Activated CD8-positive, alpha-beta memory T cell treated with anti-CD3 and anti-CD28 coated beads, Interleukin-2, amount 10 ng/mL, durations not matched to agents 7 days and 5 days (primary cell): ENCODE data around the gene RAD51B. TPM values are rescaled to one million over a fixed set of nuclear protein-coding genes. Genes with fewer than 3 reads are reported as not detected.

ENCODE experiments used
- ATAC-seq: fragments of 150-1000 bp; cut with Tn5 transposase; one replicate; pipeline ENCODE4 v1.10.0; 2021; ENCODE audit warnings: moderate library complexity
- CTCF ChIA-PET: fragments of 350-600 bp; sonication (Branson Sonifier 250); formaldehyde crosslinking; loops from one replicate; lab custom pipeline; 2021; ENCODE audit warnings: antibody characterized with exemption; lab: Charles Lee
- DNase-seq: peaks from one replicate; pipeline ENCODE4 v3.0.0-alpha.2; 2020
- H3K27ac Mint-ChIP-seq: one replicate; pipeline ENCODE4 v1.8.0; 2021; ENCODE audit warnings: mild to moderate bottlenecking, mixed read lengths
- H3K27me3 Mint-ChIP-seq: one replicate; pipeline ENCODE4 v1.8.0; 2021; ENCODE audit warnings: mixed read lengths
- H3K36me3 Mint-ChIP-seq: one replicate; pipeline ENCODE4 v1.8.0; 2021; ENCODE audit warnings: mild to moderate bottlenecking, mixed read lengths
- H3K4me1 Mint-ChIP-seq: one replicate; pipeline ENCODE4 v1.8.0; 2021; ENCODE audit warnings: mixed read lengths
- H3K4me3 Mint-ChIP-seq: one replicate; pipeline ENCODE4 v1.8.0; 2021; ENCODE audit warnings: mild to moderate bottlenecking, moderate library complexity, mixed read lengths
- H3K9me3 Mint-ChIP-seq: one replicate; pipeline ENCODE4 v1.8.0; 2022; ENCODE audit warnings: low read depth, mixed read lengths
- total RNA-seq, 2 experiments: library from RNA; stranded (reverse); gene quantifications; one replicate each; pipeline ENCODE4 v1.2.3, GENCODE V29; 2021

RAD51B gene
- total RNA-seq, 2 experiments from 2014 or later: 35.3 to 55.5 TPM

DNA sequence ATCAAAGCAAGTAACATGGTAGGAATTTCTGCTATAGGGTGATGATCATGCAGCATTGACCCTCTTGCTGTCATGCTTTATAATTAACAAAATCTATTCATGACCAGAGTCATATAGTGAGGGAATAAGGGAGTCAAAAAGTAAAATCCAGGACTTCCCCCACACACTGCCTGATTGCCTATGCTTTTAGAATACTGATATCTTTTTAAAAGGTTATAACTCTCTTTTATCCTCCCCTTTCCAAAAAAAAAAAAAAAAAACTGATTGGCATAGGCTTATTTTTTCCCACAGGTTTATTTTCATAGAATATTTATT lies 921.9 kb downstream of the RAD51B start:
- CTCF ChIA-PET: no interaction called here
- no peak overlapping the region for H3K4me3 Mint-ChIP-seq
- peaks cover 1% of the 10 kb centered on the region for H3K36me3 Mint-ChIP-seq
- H3K9me3 Mint-ChIP-seq: peaks cover 6% of the 10 kb centered on the region
- DNase-seq (no peak), ATAC-seq (no peak)
- H3K27ac Mint-ChIP-seq: no peak overlapping the region
- H3K27me3 Mint-ChIP-seq: no peaks in the 10 kb centered on the region
- H3K4me1 Mint-ChIP-seq: no peaks in the 10 kb centered on the region

DNA sequence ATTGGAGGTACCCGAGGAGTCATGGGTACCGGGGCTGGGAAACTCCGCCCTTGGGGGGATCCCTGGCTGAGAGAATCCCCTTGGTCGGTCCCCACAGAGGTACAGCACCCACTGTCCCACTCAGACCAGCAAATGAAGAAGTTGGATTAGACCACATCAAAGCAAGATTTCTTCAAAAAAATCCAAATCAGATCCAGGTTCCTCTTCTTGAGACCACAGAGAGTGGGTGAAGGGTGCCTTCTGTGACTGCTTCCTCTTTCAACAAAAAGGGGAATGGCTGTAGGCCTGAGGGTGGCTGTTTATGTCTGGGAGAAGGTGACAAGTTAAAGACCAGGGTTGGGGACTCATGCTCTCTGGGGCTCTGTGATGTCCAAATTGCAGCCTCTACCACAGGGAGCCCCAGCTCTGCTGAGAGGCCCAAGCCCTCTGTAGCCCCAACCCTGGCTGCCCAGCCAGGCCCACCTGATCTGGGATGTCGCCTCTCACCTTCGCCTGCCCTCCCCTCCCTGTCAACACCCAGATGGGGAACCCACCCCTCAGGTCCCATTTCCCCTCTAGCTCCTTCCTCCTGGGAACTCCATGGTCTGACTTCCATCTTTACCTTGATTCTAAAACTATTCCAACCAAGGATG lies 922.4 kb downstream of the RAD51B start:
- Mint-ChIP-seq H3K27me3 (no peaks in the 10 kb centered on the region), H3K4me3 (no peak overlapping the region), H3K36me3 (peaks cover 1% of the 10 kb centered on the region), H3K4me1 (no peaks in the 10 kb centered on the region), H3K9me3 (peaks cover 6% of the 10 kb centered on the region), H3K27ac (no peak overlapping the region)
- DNase-seq (no peak), ATAC-seq (no peak)
- CTCF ChIA-PET: no interaction called here

- no peak overlapping the region for H3K4me3 Mint-ChIP-seq
- H3K27ac Mint-ChIP-seq: no peak overlapping the region
- CTCF ChIA-PET: interaction anchor here (1.1 to 1.9 kb wide), 2 partner anchors 9 to 11 kb away, joined by 5 to 8 read pairs; no protein-coding TSS in a partner anchor
- H3K36me3 Mint-ChIP-seq: peaks cover 1% of the 10 kb centered on the region
- H3K9me3 Mint-ChIP-seq: peaks cover 6% of the 10 kb centered on the region
- no peaks in the 10 kb centered on the region for H3K4me1 Mint-ChIP-seq
- DNase-seq (no peak), ATAC-seq (no peak)
- H3K27me3 Mint-ChIP-seq: no peaks in the 10 kb centered on the region
Observed at GRCh38 chr14:68744613-68745012, 925.0 kb downstream of the RAD51B start.

DNA sequence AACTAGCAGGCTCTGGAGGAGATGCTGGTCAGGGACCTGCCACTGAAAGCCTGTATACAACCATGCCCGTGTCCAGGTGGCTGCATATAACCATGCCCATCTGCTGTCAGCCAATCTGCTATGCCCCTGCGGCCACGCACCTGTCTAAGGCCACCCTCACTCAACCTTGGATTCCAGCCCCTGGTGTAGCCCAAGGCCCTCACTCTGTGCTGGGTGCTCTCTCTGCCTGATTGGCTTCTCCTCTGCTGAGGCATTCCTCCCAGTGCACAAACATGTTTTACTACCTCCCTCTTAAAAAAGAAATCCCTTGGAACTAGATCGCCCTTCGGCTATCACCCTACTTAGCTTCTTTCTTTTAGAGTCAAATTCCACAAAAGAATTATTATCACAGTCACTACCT lies 927.8 kb downstream of the RAD51B start:
- no peak overlapping the region for H3K27ac Mint-ChIP-seq
- H3K4me3 Mint-ChIP-seq: no peak overlapping the region
- no peaks in the 10 kb centered on the region for H3K27me3 Mint-ChIP-seq
- DNase-seq: no peak
- H3K9me3 Mint-ChIP-seq: no peaks in the 10 kb centered on the region
- no peak for ATAC-seq
- CTCF ChIA-PET: no interaction called here
- H3K4me1 Mint-ChIP-seq: no peaks in the 10 kb centered on the region
- H3K36me3 Mint-ChIP-seq: no peaks in the 10 kb centered on the region

- Mint-ChIP-seq H3K27ac (no peak overlapping the region), H3K36me3 (no peaks in the 10 kb centered on the region), H3K9me3 (no peaks in the 10 kb centered on the region), H3K4me1 (no peaks in the 10 kb centered on the region), H3K27me3 (no peaks in the 10 kb centered on the region), H3K4me3 (no peak overlapping the region)
- DNase-seq (no peak), ATAC-seq (no peak)
- CTCF ChIA-PET: no interaction called here
Observed at GRCh38 chr14:68748260-68748659, 928.7 kb downstream of the RAD51B start.

- no peaks in the 10 kb centered on the region for H3K27me3 Mint-ChIP-seq
- ATAC-seq (no peak), DNase-seq (no peak)
- H3K4me1 Mint-ChIP-seq: no peaks in the 10 kb centered on the region
- H3K36me3 Mint-ChIP-seq: no peaks in the 10 kb centered on the region
- no peak overlapping the region for H3K27ac Mint-ChIP-seq
- no peak overlapping the region for H3K4me3 Mint-ChIP-seq
- CTCF ChIA-PET: no interaction called here
- H3K9me3 Mint-ChIP-seq: no peaks in the 10 kb centered on the region
Observed at GRCh38 chr14:68748691-68749090, 929.1 kb downstream of the RAD51B start.

- H3K27ac Mint-ChIP-seq: no peak overlapping the region
- no peaks in the 10 kb centered on the region for H3K4me1 Mint-ChIP-seq
- DNase-seq (no peak), ATAC-seq (no peak)
- no peaks in the 10 kb centered on the region for H3K27me3 Mint-ChIP-seq
- H3K36me3 Mint-ChIP-seq: no peaks in the 10 kb centered on the region
- CTCF ChIA-PET: no interaction called here
- no peaks in the 10 kb centered on the region for H3K9me3 Mint-ChIP-seq
- H3K4me3 Mint-ChIP-seq: no peak overlapping the region
Observed at GRCh38 chr14:68749487-68750475, 930.2 kb downstream of the RAD51B start.

DNA sequence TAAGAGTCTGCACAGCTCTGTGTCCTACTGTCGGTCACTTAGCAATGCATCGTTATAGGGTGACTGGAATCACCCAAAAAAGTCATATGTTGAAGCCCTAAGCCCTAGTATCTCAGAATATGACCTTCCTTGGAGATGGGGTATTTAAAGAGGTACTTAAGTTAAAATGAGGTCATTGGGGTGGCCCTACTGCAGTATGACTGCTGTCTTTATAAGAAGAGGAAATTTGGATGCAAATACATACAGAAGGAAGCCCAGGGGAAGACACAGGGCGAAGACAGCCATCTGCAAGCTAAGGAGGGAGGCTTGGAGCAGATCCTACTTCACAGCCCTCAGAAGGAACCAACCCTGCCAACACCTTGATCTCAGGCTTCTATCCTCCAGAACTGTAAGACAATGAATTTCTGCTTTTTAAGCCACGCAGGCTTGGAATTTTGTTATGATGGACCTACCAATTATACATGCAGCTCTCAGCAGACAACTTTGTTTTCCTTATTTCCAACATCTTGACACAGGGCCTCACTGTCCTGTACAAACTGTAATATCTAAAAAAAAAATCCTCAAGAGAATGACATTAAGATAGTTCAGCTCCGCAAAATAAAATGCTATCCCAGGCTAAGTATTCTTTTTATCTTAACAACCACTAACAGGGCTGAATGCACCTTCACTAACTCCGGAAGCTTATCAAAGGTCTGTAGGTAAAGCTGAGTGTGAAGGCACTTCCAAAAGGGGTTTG lies 932.9 kb downstream of the RAD51B start:
- Mint-ChIP-seq H3K27me3 (no peaks in the 10 kb centered on the region), H3K4me1 (peaks cover 2% of the 10 kb centered on the region), H3K9me3 (no peaks in the 10 kb centered on the region), H3K36me3 (no peaks in the 10 kb centered on the region), H3K4me3 (no peak overlapping the region), H3K27ac (no peak overlapping the region)
- DNase-seq (no peak), ATAC-seq (no peak)
- CTCF ChIA-PET: no interaction called here

DNA sequence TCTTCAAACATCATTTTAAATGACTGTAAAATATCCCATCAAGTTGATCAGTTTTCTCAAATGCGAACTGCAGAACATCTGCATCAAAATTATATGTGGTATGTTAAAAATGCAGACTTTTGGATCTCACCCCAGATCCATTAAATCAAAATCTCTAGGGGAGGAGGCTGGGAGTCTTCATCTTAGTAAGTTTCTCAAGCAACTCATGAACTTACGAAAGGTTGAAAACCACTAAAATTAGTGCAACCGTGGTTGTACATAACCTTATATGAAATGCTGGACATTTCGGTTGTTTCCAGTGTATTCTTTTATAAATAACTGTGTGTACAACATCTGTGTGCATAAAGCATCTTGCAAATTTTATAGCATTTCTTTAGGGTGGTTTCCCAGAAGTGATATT lies 934.1 kb downstream of the RAD51B start:
- H3K27ac Mint-ChIP-seq: no peak overlapping the region
- H3K9me3 Mint-ChIP-seq: no peaks in the 10 kb centered on the region

DNA sequence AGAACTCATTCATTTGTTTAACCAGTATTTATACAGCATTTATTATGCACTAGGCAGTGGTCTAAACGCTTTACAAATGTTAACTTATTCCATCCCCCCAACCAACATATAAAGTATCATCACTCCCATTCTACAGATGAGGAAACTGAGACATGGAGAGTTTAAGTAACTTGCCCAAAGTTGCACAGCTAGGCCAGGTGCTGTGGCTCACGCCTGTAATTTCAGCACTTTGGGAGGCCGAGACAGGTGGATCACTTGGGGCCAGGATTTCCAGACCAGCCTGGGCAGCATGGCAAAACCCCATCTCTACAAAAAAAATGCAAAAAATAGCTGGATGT lies 935.4 kb downstream of the RAD51B start:
- CTCF ChIA-PET: no interaction called here
- H3K4me1 Mint-ChIP-seq: peaks cover 11% of the 10 kb centered on the region
- H3K4me3 Mint-ChIP-seq: no peak overlapping the region
- no peaks in the 10 kb centered on the region for H3K9me3 Mint-ChIP-seq
- no peak for ATAC-seq
- no peak for DNase-seq
- no peaks in the 10 kb centered on the region for H3K36me3 Mint-ChIP-seq
- no peak overlapping the region for H3K27ac Mint-ChIP-seq
- no peaks in the 10 kb centered on the region for H3K27me3 Mint-ChIP-seq

More for the DNA sequence above, 934.1 kb downstream of the RAD51B start:
- CTCF ChIA-PET: no interaction called here
- Mint-ChIP-seq H3K4me3 (no peak overlapping the region), H3K4me1 (peaks cover 11% of the 10 kb centered on the region), H3K36me3 (no peaks in the 10 kb centered on the region), H3K27me3 (no peaks in the 10 kb centered on the region)
- ATAC-seq (no peak), DNase-seq (no peak)

- no peak overlapping the region for H3K27ac Mint-ChIP-seq
- ATAC-seq (no peak), DNase-seq (no peak)
- no peaks in the 10 kb centered on the region for H3K27me3 Mint-ChIP-seq
- CTCF ChIA-PET: interaction anchor here (1.9 kb wide), 1 partner anchor 11 kb away, joined by 4 read pairs; no protein-coding TSS in a partner anchor
- H3K36me3 Mint-ChIP-seq: no peaks in the 10 kb centered on the region
- H3K4me1 Mint-ChIP-seq: peaks cover 11% of the 10 kb centered on the region
- H3K9me3 Mint-ChIP-seq: no peaks in the 10 kb centered on the region
- no peak overlapping the region for H3K4me3 Mint-ChIP-seq
Observed at GRCh38 chr14:68756000-68756481, 936.5 kb downstream of the RAD51B start.

DNA sequence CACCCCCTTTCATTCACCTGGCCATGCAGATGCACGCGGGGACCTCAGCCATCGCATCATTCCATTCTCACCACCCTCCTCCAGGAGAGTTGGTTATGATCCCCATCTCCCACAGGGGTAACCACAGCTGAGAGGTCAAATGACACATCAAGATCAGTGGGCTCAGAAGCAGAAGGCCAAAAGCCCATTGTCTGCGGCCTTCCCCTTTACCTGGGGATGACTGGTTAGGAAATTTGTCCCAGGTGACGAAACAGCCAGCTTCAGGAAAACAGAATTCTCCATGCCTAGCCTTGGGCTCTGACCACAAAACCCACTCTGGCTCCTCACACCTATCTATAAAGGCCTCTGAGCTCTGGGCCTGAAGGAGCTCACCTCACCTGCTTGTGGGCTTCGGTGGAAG lies 937.2 kb downstream of the RAD51B start:
- CTCF ChIA-PET: interaction anchor here (1.9 kb wide), 1 partner anchor 11 kb away, joined by 4 read pairs; no protein-coding TSS in a partner anchor
- no peak overlapping the region for H3K27ac Mint-ChIP-seq
- H3K9me3 Mint-ChIP-seq: no peaks in the 10 kb centered on the region
- peaks cover 11% of the 10 kb centered on the region for H3K4me1 Mint-ChIP-seq
- no peaks in the 10 kb centered on the region for H3K27me3 Mint-ChIP-seq
- no peaks in the 10 kb centered on the region for H3K36me3 Mint-ChIP-seq
- ATAC-seq: no peak
- no peak for DNase-seq
- H3K4me3 Mint-ChIP-seq: no peak overlapping the region

- H3K36me3 Mint-ChIP-seq: no peaks in the 10 kb centered on the region
- no peak overlapping the region for H3K4me3 Mint-ChIP-seq
- DNase-seq (no peak), ATAC-seq (no peak)
- H3K4me1 Mint-ChIP-seq: peaks cover 11% of the 10 kb centered on the region
- CTCF ChIA-PET: interaction anchor here (1.9 kb wide), 1 partner anchor 10 kb away, joined by 4 read pairs; no protein-coding TSS in a partner anchor
- H3K27ac Mint-ChIP-seq: no peak overlapping the region
- no peaks in the 10 kb centered on the region for H3K27me3 Mint-ChIP-seq
- no peaks in the 10 kb centered on the region for H3K9me3 Mint-ChIP-seq
Observed at GRCh38 chr14:68757618-68758081, 938.1 kb downstream of the RAD51B start.
